Ishikawa (cell line): ENCODE results near the gene ORAI1.

Experiments
- CEBPB ChIP-seq: IDR thresholded peaks from 2 replicates; pipeline ENCODE4 v1.6.1; 2012
- EGR1 ChIP-seq: IDR thresholded peaks from 2 replicates; pipeline ENCODE4 v1.6.1; 2012
- TAF1 ChIP-seq: IDR thresholded peaks from 2 replicates; pipeline ENCODE4 v1.6.1; 2012; ENCODE audit warnings: low read depth, mild to moderate bottlenecking
- TEAD4 ChIP-seq: IDR thresholded peaks from 2 replicates; pipeline ENCODE4 v1.6.1; 2012
- YY1 ChIP-seq: IDR thresholded peaks from 2 replicates; pipeline ENCODE4 v1.6.1; 2012; ENCODE audit warnings: low read depth
- ZBTB7A ChIP-seq: IDR thresholded peaks from 2 replicates; pipeline ENCODE4 v1.6.1; 2012; ENCODE audit warnings: low read depth
- TF ChIP-seq, protein P1 (sequence below): IDR thresholded peaks from 2 replicates; pipeline ENCODE4 v1.6.1; 2012
- TF ChIP-seq, protein P2 (sequence below): IDR thresholded peaks from 2 replicates; pipeline ENCODE4 v1.6.1; 2012

DNA sequence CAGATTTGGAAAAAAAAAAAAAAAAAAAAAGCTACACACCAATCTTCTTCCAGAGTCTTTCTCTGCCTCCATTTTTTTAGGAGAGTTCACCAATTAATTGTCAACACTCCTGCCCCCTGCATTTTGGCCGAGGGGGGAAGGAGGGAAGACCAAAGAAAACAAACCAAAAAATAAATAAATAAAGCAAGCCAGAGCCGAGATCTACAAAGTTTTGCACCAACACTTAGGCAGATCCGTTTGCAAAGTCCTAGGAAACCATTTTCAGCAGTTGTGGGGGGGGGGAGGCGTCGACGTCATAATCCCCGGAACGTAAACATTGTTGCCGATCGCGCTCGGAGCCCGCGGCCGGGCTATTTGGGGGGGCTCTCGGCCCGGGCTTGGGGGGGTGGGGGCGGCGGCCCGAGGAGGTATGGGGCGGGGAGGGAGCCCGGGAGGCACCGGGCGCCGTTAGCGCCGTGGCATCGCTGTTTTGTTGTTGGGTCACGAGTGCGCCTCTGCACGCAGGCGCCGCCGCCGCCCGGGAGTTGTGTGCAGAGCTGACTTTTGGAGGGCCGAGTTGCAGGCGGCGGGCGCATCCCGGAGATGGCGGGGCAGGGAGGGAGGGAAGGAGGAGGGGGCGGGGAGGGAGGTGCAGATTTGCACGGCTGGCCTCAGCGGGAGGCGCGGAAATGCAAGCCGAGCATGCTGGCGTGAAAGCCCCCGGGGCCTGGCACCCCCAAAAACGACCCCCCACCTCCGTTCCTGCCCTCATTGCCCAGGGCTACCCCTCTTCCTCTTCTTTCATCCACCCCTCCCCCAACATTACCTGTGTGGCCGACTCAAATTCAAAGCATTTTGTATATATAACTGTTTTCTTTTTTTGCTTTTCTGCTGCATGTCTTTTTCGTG, 46.1 kb upstream of the ORAI1 start:
- no peak for TF ChIP-seq CEBPB
- TF ChIP-seq EGR1, result no peak
- TF ChIP-seq TEAD4, result no peak
- peak; percentile 67; the same call in 1 of the 2 replicates for TF ChIP-seq YY1
- TF ChIP-seq TAF1, result peak; percentile 24; the same call in 1 of the 2 replicates
- peak; percentile 55; the same call in 1 of the 2 replicates for TF ChIP-seq ZBTB7A
- TF ChIP-seq, protein P1, sequence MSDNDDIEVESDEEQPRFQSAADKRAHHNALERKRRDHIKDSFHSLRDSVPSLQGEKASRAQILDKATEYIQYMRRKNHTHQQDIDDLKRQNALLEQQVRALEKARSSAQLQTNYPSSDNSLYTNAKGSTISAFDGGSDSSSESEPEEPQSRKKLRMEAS, result no peak
- TF ChIP-seq, protein P2, sequence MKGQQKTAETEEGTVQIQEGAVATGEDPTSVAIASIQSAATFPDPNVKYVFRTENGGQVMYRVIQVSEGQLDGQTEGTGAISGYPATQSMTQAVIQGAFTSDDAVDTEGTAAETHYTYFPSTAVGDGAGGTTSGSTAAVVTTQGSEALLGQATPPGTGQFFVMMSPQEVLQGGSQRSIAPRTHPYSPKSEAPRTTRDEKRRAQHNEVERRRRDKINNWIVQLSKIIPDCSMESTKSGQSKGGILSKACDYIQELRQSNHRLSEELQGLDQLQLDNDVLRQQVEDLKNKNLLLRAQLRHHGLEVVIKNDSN, result peak; percentile 69
